A549 (cell line): ENCODE data around the gene FER.

Experiments used
- CHD2 ChIP-seq: fragments of 150-350 bp; IDR thresholded peaks from 2 replicates; pipeline ENCODE4 v1.6.1; 2014; ENCODE audit warnings: low read length; ENCODE audit not compliant: partially characterized antibody
- ELK1 ChIP-seq: fragments of 150-350 bp; IDR thresholded peaks from 2 replicates; pipeline ENCODE4 v1.6.1; 2014; ENCODE audit warnings: low read depth, mild to moderate bottlenecking, low read length
- HDAC2 ChIP-seq: fragments of 200-600 bp; sonication (generic); IDR thresholded peaks from 2 replicates; pipeline ENCODE4 v1.6.1; 2016
- JUNB ChIP-seq: fragments of >200 bp; sonication (Bioruptor Twin); formaldehyde crosslinking; IDR thresholded peaks from 2 replicates; pipeline ENCODE4 v1.6.1; 2016
- NPAS2 ChIP-seq: fragments of 250-450 bp; sonication (Bioruptor Pico); IDR thresholded peaks from 2 replicates; pipeline ENCODE4 v1.8.0; 2022; ENCODE audit warnings: mild to moderate bottlenecking, moderate library complexity, borderline replicate concordance
- POLR2A ChIP-seq: IDR thresholded peaks from 2 replicates; pipeline ENCODE4 v1.6.1; 2012; ENCODE audit warnings: mild to moderate bottlenecking, low read length
- REST ChIP-seq: fragments of 200-600 bp; sonication (generic); IDR thresholded peaks from 2 replicates; pipeline ENCODE4 v1.6.1; 2016; ENCODE audit warnings: antibody characterized with exemption, mild to moderate bottlenecking, moderate library complexity
- SMC3 ChIP-seq: fragments of >200 bp; sonication (Bioruptor Twin); formaldehyde crosslinking; IDR thresholded peaks from 3 replicates; pipeline ENCODE4 v1.6.1; 2018; ENCODE audit warnings: inconsistent platforms
- ZC3H11A ChIP-seq: fragments of 450-650 bp; IDR thresholded peaks from 2 replicates; pipeline ENCODE4 v1.6.1; 2014; ENCODE audit warnings: antibody characterized with exemption, mild to moderate bottlenecking
- TF ChIP-seq, protein P1 (sequence below): fragments of >200 bp; sonication (Bioruptor Twin); formaldehyde crosslinking; IDR thresholded peaks from 3 replicates; pipeline ENCODE4 v1.5.1; 2016
- TF ChIP-seq, protein P2 (sequence below): fragments of 450-650 bp; IDR thresholded peaks from 2 replicates; pipeline ENCODE4 v1.6.1; 2014; ENCODE audit warnings: antibody characterized with exemption

DNA sequence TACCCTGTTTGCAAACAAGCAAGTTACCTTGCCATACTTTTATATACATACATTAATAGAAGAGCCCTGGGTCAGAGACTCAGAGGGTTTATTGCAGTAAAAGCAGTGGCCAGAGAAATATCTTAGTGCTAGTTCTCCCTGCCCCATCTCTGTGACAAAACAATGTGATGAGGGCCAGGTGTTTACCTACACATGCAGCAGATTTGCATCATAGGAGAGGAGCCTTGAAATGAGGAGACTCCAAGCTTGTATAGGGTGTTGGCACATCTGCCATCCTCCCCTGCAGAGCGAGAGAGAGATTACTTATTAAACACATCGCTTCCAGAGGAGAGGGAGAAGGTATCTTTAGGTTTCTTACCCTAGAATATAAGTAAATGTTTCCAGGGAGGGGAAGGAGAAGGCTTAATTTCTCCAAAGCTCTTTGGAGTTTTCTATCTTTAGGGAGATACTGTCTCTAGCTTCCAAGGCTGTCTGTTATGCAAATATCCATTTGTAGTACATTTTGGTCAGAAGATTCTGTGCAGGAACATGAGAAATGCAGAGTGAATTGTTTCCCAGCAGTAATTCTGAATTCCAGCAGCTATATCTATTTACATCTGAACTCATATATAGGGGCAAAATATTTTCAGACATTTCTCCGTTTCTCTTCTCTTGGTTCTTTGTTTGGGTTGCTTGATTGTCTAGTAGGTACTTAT is 15.7 kb downstream of the FER start:
- TF ChIP-seq ZC3H11A (no peak), SMC3 (no peak), REST (no peak), JUNB (no peak), NPAS2 (CRISPR knock-in tag) (no peak), CHD2 (no peak), ELK1 (no peak), HDAC2 (no peak), POLR2A (no peak)
- TF ChIP-seq, protein P1, sequence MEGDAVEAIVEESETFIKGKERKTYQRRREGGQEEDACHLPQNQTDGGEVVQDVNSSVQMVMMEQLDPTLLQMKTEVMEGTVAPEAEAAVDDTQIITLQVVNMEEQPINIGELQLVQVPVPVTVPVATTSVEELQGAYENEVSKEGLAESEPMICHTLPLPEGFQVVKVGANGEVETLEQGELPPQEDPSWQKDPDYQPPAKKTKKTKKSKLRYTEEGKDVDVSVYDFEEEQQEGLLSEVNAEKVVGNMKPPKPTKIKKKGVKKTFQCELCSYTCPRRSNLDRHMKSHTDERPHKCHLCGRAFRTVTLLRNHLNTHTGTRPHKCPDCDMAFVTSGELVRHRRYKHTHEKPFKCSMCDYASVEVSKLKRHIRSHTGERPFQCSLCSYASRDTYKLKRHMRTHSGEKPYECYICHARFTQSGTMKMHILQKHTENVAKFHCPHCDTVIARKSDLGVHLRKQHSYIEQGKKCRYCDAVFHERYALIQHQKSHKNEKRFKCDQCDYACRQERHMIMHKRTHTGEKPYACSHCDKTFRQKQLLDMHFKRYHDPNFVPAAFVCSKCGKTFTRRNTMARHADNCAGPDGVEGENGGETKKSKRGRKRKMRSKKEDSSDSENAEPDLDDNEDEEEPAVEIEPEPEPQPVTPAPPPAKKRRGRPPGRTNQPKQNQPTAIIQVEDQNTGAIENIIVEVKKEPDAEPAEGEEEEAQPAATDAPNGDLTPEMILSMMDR, result no peak
- TF ChIP-seq, protein P2, sequence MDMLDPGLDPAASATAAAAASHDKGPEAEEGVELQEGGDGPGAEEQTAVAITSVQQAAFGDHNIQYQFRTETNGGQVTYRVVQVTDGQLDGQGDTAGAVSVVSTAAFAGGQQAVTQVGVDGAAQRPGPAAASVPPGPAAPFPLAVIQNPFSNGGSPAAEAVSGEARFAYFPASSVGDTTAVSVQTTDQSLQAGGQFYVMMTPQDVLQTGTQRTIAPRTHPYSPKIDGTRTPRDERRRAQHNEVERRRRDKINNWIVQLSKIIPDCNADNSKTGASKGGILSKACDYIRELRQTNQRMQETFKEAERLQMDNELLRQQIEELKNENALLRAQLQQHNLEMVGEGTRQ, result no peak
